Heart left ventricle (tissue), 16 donors: ENCODE measurements around the gene PTBP1. TPM values are rescaled to one million over a fixed set of nuclear protein-coding genes. Genes with fewer than 3 reads are reported as not detected.
A peak's percentile ranks its signal among the peaks of the same experiment; 100 is the strongest.

Experiments used
- ATAC-seq, 4 donors: fragments of 200-7000 bp; cut with Tn5 transposase; one replicate each; pipeline ENCODE4 v1.9.1; 2020 to 2022; ENCODE audit warnings: moderate library complexity in 4 of 4, mild to moderate bottlenecking in 3 of 4, moderate number of reproducible peaks in 1 of 4
- DNase-seq, 5 donors: peaks; one replicate each; pipeline ENCODE4 v3.0.0-alpha.2; 2020
- H3K27ac ChIP-seq, 12 donors: fragments of 200-600 bp; sonication (generic) in 4 of 12; one replicate each; pipeline versions ENCODE4 v1.5.0 to v1.8.0; 2016 to 2022; ENCODE audit warnings: mild to moderate bottlenecking in 2 of 12
- H3K27me3 ChIP-seq, 9 donors: fragments of 200-600 bp; sonication (generic) in 2 of 9; one replicate each; pipeline versions ENCODE4 v1.5.1 to v1.8.0; 2016 to 2022; ENCODE audit warnings: mild to moderate bottlenecking in 3 of 9
- H3K36me3 ChIP-seq, 9 donors: fragments of 200-600 bp; sonication (generic) in 2 of 9; one replicate each; pipeline versions ENCODE4 v1.5.0 to v1.8.0; 2018 to 2022; ENCODE audit warnings: mild to moderate bottlenecking in 2 of 9
- H3K4me1 ChIP-seq, 12 donors: fragments of 200-600 bp; sonication (generic) in 4 of 12; one replicate each; pipeline versions ENCODE4 v1.5.0 to v1.8.0; 2016 to 2022; ENCODE audit warnings: mild to moderate bottlenecking in 3 of 12
- H3K4me3 ChIP-seq, 12 donors: fragments of 200-600 bp; sonication (generic) in 4 of 12; one replicate each; pipeline versions ENCODE4 v1.5.0 to v1.8.0; 2017 to 2022; ENCODE audit warnings: mild to moderate bottlenecking in 9 of 12, moderate library complexity in 4 of 12
- H3K9me3 ChIP-seq, 12 donors: fragments of 200-600 bp; sonication (generic) in 4 of 12; one replicate each; pipeline versions ENCODE4 v1.5.0 to v1.8.0; 2016 to 2022; ENCODE audit warnings: mild to moderate bottlenecking in 1 of 12
- POLR2A ChIP-seq, 2 donors: fragments of 450-650 bp; IDR thresholded peaks; one replicate each; pipeline ENCODE4 v1.6.1; 2017; ENCODE audit warnings: antibody characterized with exemption in 2 of 2, mild to moderate bottlenecking in 2 of 2, moderate library complexity in 2 of 2
- WGBS, 4 donors: extraction: QIAGEN DNeasy Blood & Tissue Kit in 2 of 4; methylation state at CpG; one replicate each; pipeline versions ENCODE4 v1.1.5 to v1.1.7; 2013 to 2018; 5-methylcytosine and 5-hydroxymethylcytosine counted together
- intact Hi-C, 10 donors: fragments of 100-400 bp; cut with DNase I; formaldehyde crosslinking; loops; one replicate each; pipeline versions ENCODE4 v1.11.1 to v1.14.2; 2022
- polyA plus RNA-seq, 2 donors: library from polyadenylated mRNA; stranded (reverse); fragments of 200-250 nt; gene quantifications; one replicate each; pipeline ENCODE4 v1.2.3, GENCODE V29; 2013
- total RNA-seq, 9 donors: library from RNA; depleted of rRNA in 2 of 9; stranded (reverse); fragments of >200 nt in 2 of 9; fragmentation: NEBNext Ultra II Directional in 3 of 9; extraction: Animal tissue kit (Norgen Biotek cat#: 25700) in 3 of 9; gene quantifications; one replicate each; pipeline versions ENCODE4 v1.1.0 to v1.2.4, GENCODE V29; 2016 to 2023
- TF ChIP-seq, protein P1 (sequence below), 12 donors: fragments of 200-600 bp; sonication (generic) in 4 of 12; IDR thresholded peaks; one replicate each; pipeline versions ENCODE4 v1.5.0 to v1.8.0; 2018 to 2022; ENCODE audit warnings: antibody characterized with exemption in 12 of 12, mild to moderate bottlenecking in 5 of 12
- donor health status: ischemic (EF 13 %, LVEDD 7.1; RV severe dilation, severe dysfunction).
- donor health status: healthy with polysubstance abuse.
- donor health status: DM: no; HTN: yes; CAD: no.
- donor health status: DM: no; HTN: no; CAD: no.
- donor health status: ischemic (EF 25% LVEDD 6.9; RV normal size, moderate dysfunction).
- donor health status: ischemic (EF 25% LVEDD 5.7; RV mildly dilated, moderate dysfunction).
- donor health status: healthy.
- donor health status: DM: yes; HTN: yes; CAD: no.
- donor health status: ischemic (EF 35%, LVEDD 5.7; RV mildly dilated, moderate dysfunction).
- donor health status: nonischemic (EF 11% LVEDD 7.7; RV severe dilation, severe dysfunction).
- donor health status: DM: yes; HTN: yes; CAD: no.
- donor health status: PGD.
- donor health status: ischemic (EF 29% LVEDD 5.4; RV normal size, mild dysfunction).
- donor health status: nonischemic (EF 23%, LVEDD 6.1; RV moderate dilation, normal function).

The PTBP1 gene
- total and polyA plus RNA-seq, 11 donors = 39.2 to 144 (median 55.1) TPM

GRCh38 chr19:808423-808775 is 11.1 kb downstream of the PTBP1 start:
- intact Hi-C loops = no loop called here
- DNase-seq = peak in 1 of 5 donors; percentile 15
- WGBS, 4 donors = 89 to 93% (median 91%) methylated on average over 20 to 26 of the region's 26 CpGs
- H3K4me1 ChIP-seq = peaks cover 0 to 23% (median 10%) of the 10 kb centered on the region in 12 donors
- H3K27me3 ChIP-seq = no peaks in the 10 kb centered on the region
- H3K4me3 ChIP-seq = no peak overlapping the region
- H3K36me3 ChIP-seq = peaks cover 15 to 99% (median 94%) of the 10 kb centered on the region in 9 donors
- TF ChIP-seq POLR2A (IDR thresholded peaks at IDR 0.05) = no peak
- TF ChIP-seq, protein P1, sequence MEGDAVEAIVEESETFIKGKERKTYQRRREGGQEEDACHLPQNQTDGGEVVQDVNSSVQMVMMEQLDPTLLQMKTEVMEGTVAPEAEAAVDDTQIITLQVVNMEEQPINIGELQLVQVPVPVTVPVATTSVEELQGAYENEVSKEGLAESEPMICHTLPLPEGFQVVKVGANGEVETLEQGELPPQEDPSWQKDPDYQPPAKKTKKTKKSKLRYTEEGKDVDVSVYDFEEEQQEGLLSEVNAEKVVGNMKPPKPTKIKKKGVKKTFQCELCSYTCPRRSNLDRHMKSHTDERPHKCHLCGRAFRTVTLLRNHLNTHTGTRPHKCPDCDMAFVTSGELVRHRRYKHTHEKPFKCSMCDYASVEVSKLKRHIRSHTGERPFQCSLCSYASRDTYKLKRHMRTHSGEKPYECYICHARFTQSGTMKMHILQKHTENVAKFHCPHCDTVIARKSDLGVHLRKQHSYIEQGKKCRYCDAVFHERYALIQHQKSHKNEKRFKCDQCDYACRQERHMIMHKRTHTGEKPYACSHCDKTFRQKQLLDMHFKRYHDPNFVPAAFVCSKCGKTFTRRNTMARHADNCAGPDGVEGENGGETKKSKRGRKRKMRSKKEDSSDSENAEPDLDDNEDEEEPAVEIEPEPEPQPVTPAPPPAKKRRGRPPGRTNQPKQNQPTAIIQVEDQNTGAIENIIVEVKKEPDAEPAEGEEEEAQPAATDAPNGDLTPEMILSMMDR (IDR thresholded peaks at IDR 0.05) = no peak
- no peaks in the 10 kb centered on the region for H3K9me3 ChIP-seq
- no peak for ATAC-seq
- H3K27ac ChIP-seq = no peak overlapping the region

DNA sequence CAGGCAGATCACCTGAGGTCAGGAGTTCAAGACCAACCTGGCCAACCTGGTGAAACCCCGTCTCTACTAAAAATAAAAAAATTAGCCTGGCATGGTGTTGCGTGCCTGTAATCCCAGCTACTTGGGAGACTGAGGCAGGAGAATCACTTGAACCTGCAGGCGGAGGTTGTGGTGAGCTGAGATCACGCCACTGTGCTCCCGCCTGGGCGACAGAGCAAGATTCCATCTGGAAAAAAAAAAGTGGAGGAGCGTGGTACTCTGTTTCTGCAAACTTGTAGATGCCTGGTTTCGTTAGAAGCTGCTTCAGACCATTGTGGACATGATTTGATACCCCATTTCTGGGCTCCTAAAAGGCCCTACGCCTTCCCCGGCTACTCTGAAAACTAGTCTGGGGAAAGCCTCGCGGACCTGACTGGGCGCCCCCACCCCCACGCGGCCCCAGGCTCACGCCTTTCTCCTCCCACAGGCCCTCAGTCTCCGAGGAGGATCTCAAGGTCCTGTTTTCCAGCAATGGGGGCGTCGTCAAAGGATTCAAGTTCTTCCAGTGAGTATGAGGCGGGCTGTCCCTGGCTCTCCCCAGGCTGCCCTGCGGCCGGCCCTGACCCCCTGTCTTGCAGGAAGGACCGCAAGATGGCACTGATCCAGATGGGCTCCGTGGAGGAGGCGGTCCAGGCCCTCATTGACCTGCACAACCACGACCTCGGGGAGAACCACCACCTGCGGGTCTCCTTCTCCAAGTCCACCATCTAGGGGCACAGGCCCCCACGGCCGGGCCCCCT is 13.0 kb downstream of the PTBP1 start:
- Histone ChIP-seq H3K4me3 (no peak overlapping the region), H3K9me3 (no peaks in the 10 kb centered on the region), H3K4me1 (peaks cover 0 to 9% (median 0%) of the 10 kb centered on the region in 12 donors), H3K27ac (no peak overlapping the region), H3K27me3 (no peaks in the 10 kb centered on the region), H3K36me3 (peaks cover 11 to 87% (median 77%) of the 10 kb centered on the region in 9 donors)
- 79 to 85% (median 85%) methylated on average over 24 to 30 of the region's 30 CpGs for WGBS, 4 donors
- TF ChIP-seq POLR2A (IDR thresholded peaks at IDR 0.05) = no peak
- TF ChIP-seq, protein P1 (IDR thresholded peaks at IDR 0.05) = no peak
- intact Hi-C loops = no loop called here
- ATAC-seq (no peak), DNase-seq (peak in 3 of 5 donors; percentile 18 to 67 (median 25))

DNA sequence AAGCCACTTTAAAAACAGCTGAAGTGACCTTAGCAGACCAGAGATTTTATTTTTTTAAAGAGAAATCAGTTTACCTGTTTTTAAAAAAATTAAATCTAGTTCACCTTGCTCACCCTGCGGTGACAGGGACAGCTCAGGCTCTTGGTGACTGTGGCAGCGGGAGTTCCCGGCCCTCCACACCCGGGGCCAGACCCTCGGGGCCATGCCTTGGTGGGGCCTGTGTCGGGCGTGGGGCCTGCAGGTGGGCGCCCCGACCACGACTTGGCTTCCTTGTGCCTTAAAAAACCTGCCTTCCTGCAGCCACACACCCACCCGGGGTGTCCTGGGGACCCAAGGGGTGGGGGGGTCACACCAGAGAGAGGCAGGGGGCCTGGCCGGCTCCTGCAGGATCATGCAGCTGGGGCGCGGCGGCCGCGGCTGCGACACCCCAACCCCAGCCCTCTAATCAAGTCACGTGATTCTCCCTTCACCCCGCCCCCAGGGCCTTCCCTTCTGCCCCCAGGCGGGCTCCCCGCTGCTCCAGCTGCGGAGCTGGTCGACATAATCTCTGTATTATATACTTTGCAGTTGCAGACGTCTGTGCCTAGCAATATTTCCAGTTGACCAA is 13.7 kb downstream of the PTBP1 start:
- no peak overlapping the region for H3K27ac ChIP-seq
- DNase-seq (peak in 1 of 5 donors; percentile 19), ATAC-seq (peak in 1 of 4 donors; percentile 2)
- peaks cover 6 to 79% (median 70%) of the 10 kb centered on the region in 9 donors for H3K36me3 ChIP-seq
- H3K9me3 ChIP-seq = no peaks in the 10 kb centered on the region
- H3K27me3 ChIP-seq = no peaks in the 10 kb centered on the region
- H3K4me3 ChIP-seq = no peak overlapping the region
- TF ChIP-seq, protein P1 (IDR thresholded peaks at IDR 0.05) = no peak
- TF ChIP-seq POLR2A (IDR thresholded peaks at IDR 0.05) = no peak
- 84 to 87% (median 86%) methylated on average over 21 to 25 of the region's 25 CpGs for WGBS, 4 donors
- intact Hi-C loops = no loop called here
- peaks cover 0 to 5% (median 0%) of the 10 kb centered on the region in 12 donors for H3K4me1 ChIP-seq

GRCh38 chr19:811506-812048 is 14.3 kb downstream of the PTBP1 start:
- WGBS, 4 donors = 94 to 95% (median 95%) methylated on average over 20 of the region's 20 CpGs
- Histone ChIP-seq H3K27ac (no peak overlapping the region), H3K36me3 (peaks cover 6 to 73% (median 64%) of the 10 kb centered on the region in 9 donors), H3K4me3 (no peak overlapping the region), H3K4me1 (peaks cover 0 to 4% (median 0%) of the 10 kb centered on the region in 12 donors), H3K27me3 (no peaks in the 10 kb centered on the region), H3K9me3 (no peaks in the 10 kb centered on the region)
- ATAC-seq = no peak
- intact Hi-C loops = no loop called here
- no peak for DNase-seq
- no peak for TF ChIP-seq POLR2A (IDR thresholded peaks at IDR 0.05)
- TF ChIP-seq, protein P1 (IDR thresholded peaks at IDR 0.05) = no peak
